H1 (cell line): ENCODE measurements around the gene CALY. TPM values are rescaled to one million over a fixed set of nuclear protein-coding genes. Genes with fewer than 3 reads are reported as not detected.

ENCODE experiments used
- ATF2 ChIP-seq: IDR thresholded peaks from 2 replicates; pipeline ENCODE4 v1.6.1; 2012; ENCODE audit warnings: low read length, inconsistent platforms
- HDAC2 ChIP-seq, 2 experiments: fragments of 300-600 bp in 1 of 2; sonication (generic) in 1 of 2; IDR thresholded peaks; 2 replicates each; pipeline ENCODE4 v1.6.1; 2011 to 2012; ENCODE audit warnings: low read depth in 2 of 2, low read length in 2 of 2, mild to moderate bottlenecking in 2 of 2, moderate library complexity in 2 of 2, borderline replicate concordance in 1 of 2, inconsistent platforms in 1 of 2
- polyA plus RNA-seq, 7 experiments: library from polyadenylated mRNA; depleted of rRNA in 3 of 7; stranded (reverse) in 5 of 7; unstranded in 2 of 7; fragments of >200 nt in 5 of 7; fragments of 200-250 nt in 2 of 7; gene quantifications; 1 replicate in 5 of 7; 2 replicates in 1 of 7; 4 replicates in 1 of 7; pipeline versions ENCODE4 v1.2.1 to v1.2.3, GENCODE V29; 2011 to 2013; ENCODE audit warnings: missing spikeins in 2 of 7, mixed read lengths in 2 of 7
- total RNA-seq: library from RNA; stranded (reverse); fragmentation: NEBNext Ultra II Directional; extraction: Animal tissue kit (Norgen Biotek cat#: 25700); gene quantifications from 2 replicates; pipeline ENCODE4 v1.2.1, GENCODE V29; 2021

The CALY gene
- total and polyA plus RNA-seq, 2 of the 8 experiments (the other 6 are each of a cell fraction or from before 2014, with no cell fraction given), result 1.3 to 1.5 TPM

DNA sequence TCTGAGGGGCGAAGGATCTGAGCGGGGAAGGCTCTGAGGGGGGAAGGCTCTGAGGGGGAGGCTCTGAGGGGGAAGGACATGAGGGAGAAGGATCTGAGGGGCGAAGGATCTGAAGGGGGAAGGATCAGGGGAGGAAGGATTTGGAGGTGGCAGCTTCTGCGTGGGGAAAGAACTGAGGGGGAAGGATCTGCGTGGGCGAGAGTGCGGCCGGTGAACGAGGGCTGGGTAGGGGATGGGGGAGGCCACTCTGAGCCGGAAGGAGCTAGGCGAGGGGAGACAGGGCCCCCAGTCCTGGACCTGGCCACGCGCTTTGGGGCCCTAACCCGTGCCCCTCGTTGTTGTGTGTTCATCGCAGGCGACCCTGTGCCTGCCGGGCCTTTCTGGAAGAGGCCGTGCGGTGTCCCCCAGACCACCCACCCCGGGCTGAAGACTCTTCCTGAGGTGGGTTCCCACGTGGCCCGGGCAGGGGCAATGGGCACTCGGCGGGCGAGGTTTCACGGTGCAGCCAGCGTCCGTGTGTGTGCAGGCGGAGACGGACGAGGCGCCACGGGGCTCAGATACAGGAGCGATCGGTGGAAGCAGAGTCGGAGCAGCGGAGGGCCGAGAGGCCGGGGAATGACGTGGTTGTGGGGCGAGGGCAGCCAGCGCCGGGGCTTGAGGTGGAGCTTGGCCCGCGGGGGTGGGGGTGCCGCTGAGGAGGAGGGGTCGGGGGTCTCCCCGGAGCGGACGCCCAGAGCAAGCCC, 2.0 kb downstream of the CALY start (continued):
- no peak for TF ChIP-seq HDAC2 (IDR thresholded peaks at IDR 0.05; ENCODE audit: borderline replicate concordance in 1 of 2, low read depth in 2 of 2, low read length in 2 of 2)
- TF ChIP-seq ATF2, result no peak
